DMS53 treated with DMSO at 0.1 percent for 48 hours (cell line): ENCODE measurements around the gene PDZD2.

Source experiments
- DNase-seq: peaks from one replicate; lab custom pipeline; 2025; ENCODE audit not compliant: unreplicated experiment; lab: John Stamatoyannopoulos, UW

PDZD2 gene

DNA sequence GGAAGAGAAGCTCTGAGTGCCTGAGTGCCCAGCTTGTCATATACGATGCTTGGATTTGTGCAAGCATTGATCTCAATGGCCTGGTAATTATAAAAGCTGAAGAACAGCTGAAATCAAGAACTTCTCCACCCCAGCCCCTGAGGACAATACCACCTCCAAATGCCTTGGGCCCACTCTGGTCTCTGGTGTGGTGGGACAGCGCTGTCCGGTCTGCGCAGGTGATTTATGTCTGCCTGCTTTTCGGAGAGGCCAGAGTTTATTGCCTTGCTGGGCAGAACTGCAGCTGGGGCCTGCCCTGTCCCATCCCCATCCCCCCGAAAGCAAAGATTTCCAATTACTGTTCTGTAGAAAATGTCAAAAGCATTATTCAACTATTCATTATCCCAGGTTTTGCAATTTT lies 1.1 kb upstream of the PDZD2 start:
- DNase-seq: no peak

GRCh38 chr5:31638345-31638744 lies 586 bp upstream of the PDZD2 start:
- no peak for DNase-seq

GRCh38 chr5:31639481-31640411 lies 815 bp downstream of the PDZD2 start:
- DNase-seq: no peak

DNA sequence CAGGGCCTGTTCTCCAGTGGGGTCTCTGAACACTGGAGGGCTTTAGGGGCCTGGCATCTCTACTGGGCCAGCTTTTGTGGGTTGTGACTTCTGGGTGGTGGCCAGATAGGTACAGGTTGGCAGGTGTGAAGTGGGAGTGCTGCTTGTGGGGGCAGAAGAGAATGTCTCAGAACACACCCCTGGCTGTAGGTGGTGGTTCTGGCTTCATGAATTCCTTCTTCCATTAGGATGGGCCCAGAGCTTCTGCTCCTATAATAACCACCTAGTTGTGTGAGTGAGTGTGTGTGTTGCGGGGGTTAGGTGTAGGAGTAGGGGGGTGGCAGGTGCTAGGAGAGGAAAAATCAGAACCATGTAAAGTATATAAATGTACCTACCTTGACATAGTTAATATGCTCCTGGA lies 1.6 kb downstream of the PDZD2 start:
- DNase-seq: no peak

- DNase-seq: no peak
Observed at GRCh38 chr5:31641059-31641458, 2.1 kb downstream of the PDZD2 start.

DNA sequence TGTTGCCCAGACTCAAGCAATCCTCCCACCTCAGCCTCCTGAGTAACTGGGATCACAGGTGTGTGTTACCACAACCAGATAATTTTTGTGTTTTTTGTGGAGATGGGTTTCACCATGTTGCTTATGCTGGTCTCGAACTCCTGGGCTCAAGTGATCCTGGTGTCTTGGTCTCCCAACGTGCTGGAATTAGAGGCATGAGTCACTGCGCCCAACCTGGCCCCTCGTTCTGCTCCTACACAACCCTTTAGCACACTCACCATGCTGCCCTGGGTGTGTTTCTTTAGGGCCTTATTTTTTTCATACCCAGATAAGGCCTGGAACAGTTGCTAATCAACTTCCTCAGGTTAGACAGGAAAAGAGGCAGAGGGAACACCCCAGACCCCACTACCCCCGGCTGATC lies 2.6 kb downstream of the PDZD2 start:
- DNase-seq: no peak

- no peak for DNase-seq
Observed at GRCh38 chr5:31645420-31646081, 6.6 kb downstream of the PDZD2 start.

GRCh38 chr5:31648326-31648725 lies 9.4 kb downstream of the PDZD2 start:
- DNase-seq: no peak

DNA sequence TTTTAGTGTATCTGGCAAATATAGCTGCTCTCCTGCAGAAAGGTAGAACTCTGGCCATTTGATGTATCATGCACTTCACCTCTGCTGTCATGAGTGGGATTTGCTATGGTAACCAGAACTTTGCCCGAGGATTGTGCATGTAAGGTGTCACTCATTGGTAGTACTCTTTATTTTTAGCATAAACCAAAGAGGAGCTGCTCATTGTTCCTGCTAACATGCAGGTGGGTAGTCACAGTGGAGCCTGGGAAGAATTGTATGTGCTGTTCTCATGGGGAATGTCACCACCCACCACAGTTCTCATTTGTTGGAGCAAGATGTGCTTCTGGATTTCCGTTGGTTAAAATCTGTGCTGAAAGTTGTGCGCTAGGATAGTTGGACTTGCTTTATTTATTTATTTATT lies 12.3 kb downstream of the PDZD2 start:
- no peak for DNase-seq

GRCh38 chr5:31655491-31655890 lies 16.6 kb downstream of the PDZD2 start:
- no peak for DNase-seq

DNA sequence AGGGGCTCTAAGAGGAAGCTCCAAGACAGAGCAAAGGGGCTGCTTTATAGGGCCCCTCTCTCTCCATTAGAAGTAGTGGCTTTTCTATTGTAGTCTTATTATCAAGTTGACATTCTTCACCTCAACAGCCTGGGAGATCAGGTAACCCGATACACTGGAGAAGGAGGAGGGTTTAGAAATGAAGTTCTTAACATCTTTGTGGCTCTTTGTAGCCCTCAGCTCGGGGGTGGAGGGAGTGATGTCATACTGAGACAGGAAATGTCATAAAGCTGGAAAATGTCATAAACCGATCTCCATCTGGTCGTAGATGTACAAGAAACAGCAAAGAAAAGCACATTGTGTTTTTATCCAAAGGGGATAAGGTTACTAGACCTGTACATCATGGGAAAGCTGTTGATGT lies 17.9 kb downstream of the PDZD2 start:
- DNase-seq: no peak

DNA sequence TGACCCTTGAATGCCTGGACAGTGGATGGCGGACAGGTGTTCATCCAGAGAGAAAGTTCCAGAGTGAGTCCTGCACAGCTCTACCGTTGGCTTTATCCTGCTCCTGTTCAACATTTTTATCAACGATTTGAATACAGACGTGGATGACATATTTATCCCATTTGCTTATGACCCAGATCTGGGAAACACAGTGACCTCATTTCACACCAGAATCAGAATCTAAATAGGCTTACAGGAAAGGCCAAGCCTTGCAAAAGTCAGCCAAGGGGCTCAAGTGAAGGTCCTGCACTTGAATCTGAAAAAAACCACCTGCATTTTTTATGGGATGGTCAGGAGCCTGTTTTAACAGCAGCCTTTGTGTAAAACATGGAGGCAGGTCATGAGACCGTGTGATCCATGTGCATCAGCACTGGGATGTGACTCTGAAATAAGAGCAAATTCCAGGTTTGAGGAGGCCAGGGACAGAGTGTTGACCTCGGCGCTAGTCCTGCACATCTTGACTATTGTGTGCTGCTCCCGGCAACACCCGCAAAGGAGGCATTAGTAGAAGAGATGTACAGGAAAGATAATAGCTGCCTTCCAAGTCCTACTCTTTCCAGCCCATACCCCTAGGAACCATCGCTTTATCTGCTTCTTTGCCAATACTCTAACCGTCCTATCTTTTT lies 18.5 kb downstream of the PDZD2 start:
- DNase-seq: no peak

GRCh38 chr5:31661257-31661656 lies 22.3 kb downstream of the PDZD2 start:
- no peak for DNase-seq

DNA sequence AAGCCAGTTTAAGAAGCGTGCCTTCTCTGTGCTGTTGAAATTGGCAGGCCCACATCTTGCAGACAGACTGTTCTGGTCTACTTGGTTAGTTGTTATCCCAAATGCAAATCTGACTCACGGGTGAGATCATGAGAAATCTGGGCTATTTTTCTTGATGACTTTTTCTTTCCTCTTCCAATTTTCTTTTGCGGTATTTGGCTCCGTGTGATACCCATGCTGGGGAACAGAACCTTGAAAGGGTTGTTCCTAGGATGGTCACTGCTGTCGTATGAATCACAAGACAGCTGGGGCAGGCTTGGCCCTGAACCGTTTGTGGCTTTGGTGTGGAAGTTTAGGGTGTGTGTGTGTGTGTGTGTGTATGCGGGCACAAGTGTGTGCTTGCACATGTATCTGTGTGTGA lies 24.6 kb downstream of the PDZD2 start:
- DNase-seq: no peak

DNA sequence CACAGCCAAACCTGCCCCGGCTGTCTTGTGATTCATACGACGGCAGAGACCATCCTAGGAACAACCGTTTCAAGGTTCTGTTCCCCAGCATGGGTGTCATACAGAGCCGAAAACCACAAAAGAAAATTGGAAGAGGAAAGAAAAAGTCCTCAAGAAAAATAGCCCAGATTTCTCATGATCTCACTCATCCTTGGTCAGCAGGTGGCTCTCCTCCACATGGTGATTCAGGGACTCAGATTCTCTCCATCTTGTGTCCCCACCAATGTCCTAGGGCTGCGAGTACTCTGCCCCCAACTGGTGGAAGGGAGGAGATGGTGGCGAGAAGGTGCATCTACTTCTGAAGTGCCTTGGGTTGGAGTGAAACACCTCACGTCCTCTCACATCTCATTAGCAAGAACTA lies 25.6 kb downstream of the PDZD2 start:
- no peak for DNase-seq

GRCh38 chr5:31671339-31671741 lies 32.4 kb downstream of the PDZD2 start:
- no peak for DNase-seq

- no peak for DNase-seq
Observed at GRCh38 chr5:31674371-31674951, 35.5 kb downstream of the PDZD2 start.

GRCh38 chr5:31675472-31675871 lies 36.5 kb downstream of the PDZD2 start:
- DNase-seq: no peak

DNA sequence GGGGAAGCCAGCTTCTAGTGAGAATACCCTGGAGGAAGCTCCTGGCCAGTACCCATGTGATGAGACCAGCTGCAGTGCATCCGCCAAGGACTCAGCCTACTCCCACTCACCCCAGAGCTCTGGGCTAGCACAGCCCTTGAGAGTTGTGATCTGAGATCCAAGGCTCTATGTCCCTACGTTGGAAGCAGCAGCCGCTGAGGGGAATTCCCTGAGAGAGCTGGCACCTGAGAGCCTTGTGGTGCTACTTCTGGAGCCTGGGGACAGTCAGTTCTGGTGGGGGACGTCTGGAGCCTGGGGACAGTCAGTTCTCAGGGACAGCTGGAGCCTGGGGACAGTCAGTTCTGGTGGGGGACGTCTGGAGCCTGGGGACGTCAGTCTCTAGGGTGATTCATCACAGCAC lies 39.2 kb downstream of the PDZD2 start:
- no peak for DNase-seq

- no peak for DNase-seq
Observed at GRCh38 chr5:31680528-31680927, 41.6 kb downstream of the PDZD2 start.

GRCh38 chr5:31682025-31682424 lies 43.1 kb downstream of the PDZD2 start:
- DNase-seq: no peak

DNA sequence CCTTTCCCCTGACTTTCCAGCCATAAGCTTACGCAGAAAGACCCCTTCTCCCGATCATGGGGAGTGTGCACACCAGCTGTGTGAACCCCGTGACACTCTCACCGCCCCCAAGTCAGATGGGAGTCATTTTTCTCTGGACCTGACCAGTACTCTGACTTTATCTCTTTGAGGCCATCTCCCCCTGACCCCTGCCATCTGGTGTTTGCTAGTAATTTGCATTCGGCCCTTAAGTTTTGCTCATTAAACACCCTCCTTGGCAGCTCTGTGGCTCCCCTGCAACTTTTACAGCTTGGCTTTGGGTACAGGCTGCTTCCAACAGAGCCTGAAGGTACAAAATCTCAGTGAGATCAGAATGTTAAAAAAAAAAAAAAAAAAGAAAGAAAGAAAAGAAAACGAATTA lies 43.9 kb downstream of the PDZD2 start:
- DNase-seq: no peak
